Activated CD8-positive, alpha-beta T cell treated with anti-CD3 and anti-CD28 coated beads for 36 hours (primary cell): ENCODE results near the gene MAST3. TPM values are rescaled to one million over a fixed set of nuclear protein-coding genes. Genes with fewer than 3 reads are reported as not detected.

Experiments
- ATAC-seq: fragments of 200-7000 bp; cut with Tn5 transposase; one replicate; pipeline ENCODE4 v1.10.0; 2021; ENCODE audit warnings: mild to moderate bottlenecking, moderate library complexity
- CTCF ChIA-PET: fragments of 350-600 bp; sonication (Branson Sonifier 250); formaldehyde crosslinking; loops from one replicate; lab custom pipeline; 2021; ENCODE audit warnings: antibody characterized with exemption; lab: Charles Lee
- POLR2A ChIA-PET: fragments of 350-600 bp; sonication (Branson Sonifier 250); formaldehyde crosslinking; loops from one replicate; lab custom pipeline; 2021; ENCODE audit warnings: antibody characterized with exemption; lab: Charles Lee
- DNase-seq: peaks from one replicate; pipeline ENCODE4 v3.0.0-alpha.2; 2020
- H3K27ac Mint-ChIP-seq: one replicate; pipeline ENCODE4 v1.8.0; 2021; ENCODE audit warnings: mild to moderate bottlenecking, mixed read lengths
- H3K27me3 Mint-ChIP-seq: one replicate; pipeline ENCODE4 v1.8.0; 2021; ENCODE audit warnings: mixed read lengths
- H3K36me3 Mint-ChIP-seq: one replicate; pipeline ENCODE4 v1.8.0; 2021; ENCODE audit warnings: low read depth, mixed read lengths
- H3K4me1 Mint-ChIP-seq: one replicate; pipeline ENCODE4 v1.8.0; 2021; ENCODE audit warnings: low read depth, mixed read lengths
- H3K4me3 Mint-ChIP-seq: one replicate; pipeline ENCODE4 v1.8.0; 2021; ENCODE audit warnings: mild to moderate bottlenecking, moderate library complexity, mixed read lengths
- H3K9me3 Mint-ChIP-seq: one replicate; pipeline ENCODE4 v1.8.0; 2021; ENCODE audit warnings: mixed read lengths
- intact Hi-C: fragments of 100-400 bp; cut with micrococcal nuclease; formaldehyde crosslinking; loops from one replicate; pipeline ENCODE4 v1.10.0; 2022
- total RNA-seq, 2 experiments: library from RNA; stranded (reverse); gene quantifications; one replicate each; pipeline ENCODE4 v1.2.3, GENCODE V29; 2021
- TF ChIP-seq, protein P1 (sequence below): fragments of 200-600 bp; IDR thresholded peaks from one replicate; pipeline ENCODE4 v1.8.0; 2022; ENCODE audit warnings: antibody characterized with exemption, mild to moderate bottlenecking

The MAST3 gene
- total RNA-seq, 2 experiments from 2014 or later: 23.1 to 23.3 TPM

DNA sequence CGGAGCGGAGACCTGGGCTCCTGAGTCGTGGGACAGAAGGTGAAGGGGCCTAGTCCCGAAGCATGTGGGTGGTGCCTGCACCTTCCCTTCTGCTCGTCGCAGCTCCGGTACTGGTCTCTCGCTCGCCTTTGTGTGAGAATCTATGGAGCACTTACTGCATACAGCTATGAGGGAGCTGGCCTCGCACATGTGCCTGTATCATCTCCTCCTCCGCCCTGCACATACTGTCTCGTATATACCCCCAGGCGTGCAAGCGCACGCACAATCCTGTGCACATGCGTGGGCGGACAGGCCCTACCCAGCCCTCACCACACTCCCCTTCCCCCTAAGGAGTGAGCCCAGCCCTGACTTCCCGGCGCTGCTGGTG, 64.0 kb downstream of the MAST3 start:
- TF ChIP-seq, protein P1, sequence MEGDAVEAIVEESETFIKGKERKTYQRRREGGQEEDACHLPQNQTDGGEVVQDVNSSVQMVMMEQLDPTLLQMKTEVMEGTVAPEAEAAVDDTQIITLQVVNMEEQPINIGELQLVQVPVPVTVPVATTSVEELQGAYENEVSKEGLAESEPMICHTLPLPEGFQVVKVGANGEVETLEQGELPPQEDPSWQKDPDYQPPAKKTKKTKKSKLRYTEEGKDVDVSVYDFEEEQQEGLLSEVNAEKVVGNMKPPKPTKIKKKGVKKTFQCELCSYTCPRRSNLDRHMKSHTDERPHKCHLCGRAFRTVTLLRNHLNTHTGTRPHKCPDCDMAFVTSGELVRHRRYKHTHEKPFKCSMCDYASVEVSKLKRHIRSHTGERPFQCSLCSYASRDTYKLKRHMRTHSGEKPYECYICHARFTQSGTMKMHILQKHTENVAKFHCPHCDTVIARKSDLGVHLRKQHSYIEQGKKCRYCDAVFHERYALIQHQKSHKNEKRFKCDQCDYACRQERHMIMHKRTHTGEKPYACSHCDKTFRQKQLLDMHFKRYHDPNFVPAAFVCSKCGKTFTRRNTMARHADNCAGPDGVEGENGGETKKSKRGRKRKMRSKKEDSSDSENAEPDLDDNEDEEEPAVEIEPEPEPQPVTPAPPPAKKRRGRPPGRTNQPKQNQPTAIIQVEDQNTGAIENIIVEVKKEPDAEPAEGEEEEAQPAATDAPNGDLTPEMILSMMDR: no peak
- CTCF ChIA-PET: interaction anchor here (1.0 to 2.9 kb wide), 16 partner anchors 10 to 203 kb away, joined by 3 to 15 read pairs (median 4); partner anchors contain the start of genes IFI30 and PIK3R2
- Mint-ChIP-seq H3K27ac (no peak overlapping the region), H3K4me3 (peak overlapping the region; percentile 32), H3K36me3 (peaks cover 18% of the 10 kb centered on the region), H3K27me3 (no peaks in the 10 kb centered on the region), H3K9me3 (no peaks in the 10 kb centered on the region), H3K4me1 (peaks cover 7% of the 10 kb centered on the region)
- intact Hi-C loops: no loop called here
- POLR2A ChIA-PET: interaction anchor here (1.0 to 1.8 kb wide), 6 partner anchors 9 to 258 kb away, joined by 3 to 8 read pairs (median 4); partner anchors contain the start of genes RAB3A and SSBP4
- ATAC-seq: peak; percentile 11
- no peak for DNase-seq

DNA sequence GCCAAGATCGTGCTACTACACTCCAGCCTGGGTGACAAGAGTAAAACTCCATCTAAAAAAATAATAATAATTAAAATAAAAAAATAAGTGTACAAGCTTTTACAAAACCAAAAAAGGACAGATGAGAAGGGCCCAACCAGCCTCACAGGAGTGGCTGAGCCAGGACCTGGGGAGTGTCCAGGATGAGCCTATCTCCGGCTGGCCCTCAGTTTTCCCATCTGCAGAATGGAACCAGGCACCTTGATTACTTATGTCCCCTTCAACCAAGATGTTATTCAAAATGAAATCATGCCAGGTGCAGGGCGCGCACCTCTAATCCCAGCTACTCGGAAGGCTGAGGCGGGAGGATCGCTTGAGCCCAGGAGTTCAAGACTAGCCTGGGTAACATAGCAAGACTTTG, 66.5 kb downstream of the MAST3 start:
- POLR2A ChIA-PET: no interaction called here
- no peak for DNase-seq
- peaks cover 29% of the 10 kb centered on the region for H3K36me3 Mint-ChIP-seq

DNA sequence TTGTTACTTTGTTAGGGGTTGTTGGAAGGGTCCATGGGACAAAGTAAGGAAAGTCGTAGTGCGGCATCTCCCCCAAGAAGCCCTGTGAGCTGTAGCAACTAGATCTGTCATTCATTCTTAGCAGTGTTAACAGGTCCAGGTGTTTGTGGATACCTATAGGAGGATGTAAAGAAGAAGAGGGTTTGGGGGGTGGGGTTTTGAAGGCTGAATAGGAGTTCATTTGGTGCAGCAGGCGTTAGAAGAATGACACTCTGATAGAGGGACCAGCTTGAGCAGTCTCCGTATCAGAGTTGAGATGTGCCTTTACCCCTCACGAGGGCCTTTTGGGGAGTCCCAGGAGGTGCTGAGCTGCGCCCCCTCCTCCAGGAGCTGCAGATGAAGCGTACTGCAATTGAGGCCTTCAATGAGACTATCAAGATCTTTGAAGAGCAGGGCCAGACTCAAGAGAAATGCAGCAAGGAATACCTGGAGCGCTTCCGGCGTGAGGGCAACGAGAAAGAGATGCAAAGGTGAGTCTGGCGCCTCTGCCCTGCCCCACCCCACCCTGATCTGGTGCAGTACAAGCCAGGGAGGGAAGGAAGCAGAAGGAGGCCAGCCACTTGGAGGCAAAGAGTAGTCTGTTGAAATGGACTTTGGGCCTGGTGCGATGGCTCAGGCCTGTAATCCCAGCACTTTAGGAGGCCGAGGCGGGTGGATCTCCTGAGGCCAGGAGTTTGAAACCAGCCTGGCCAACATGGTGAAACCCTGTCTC, 68.4 kb downstream of the MAST3 start:
- H3K27me3 Mint-ChIP-seq: no peaks in the 10 kb centered on the region
- peaks cover 24% of the 10 kb centered on the region for H3K36me3 Mint-ChIP-seq
- DNase-seq (no peak), ATAC-seq (no peak)
- POLR2A ChIA-PET: interaction anchor here (0.7 to 1.5 kb wide), 2 partner anchors 8 to 164 kb away, joined by 3 to 5 read pairs; no protein-coding TSS in a partner anchor
- intact Hi-C loops: loop anchor here (5.0 kb wide), 1 partner anchor 54 kb away; no protein-coding TSS in a partner anchor
- H3K4me1 Mint-ChIP-seq: peaks cover 4% of the 10 kb centered on the region
- H3K9me3 Mint-ChIP-seq: no peaks in the 10 kb centered on the region
- TF ChIP-seq, protein P1: no peak
- H3K4me3 Mint-ChIP-seq: no peak overlapping the region
- no peak overlapping the region for H3K27ac Mint-ChIP-seq
- CTCF ChIA-PET: interaction anchor here (1.5 to 3.1 kb wide), 2 partner anchors 20 to 53 kb away, joined by 3 to 13 read pairs; no protein-coding TSS in a partner anchor

More for the DNA sequence above, 66.5 kb downstream of the MAST3 start:
- Mint-ChIP-seq H3K9me3 (no peaks in the 10 kb centered on the region), H3K4me1 (peaks cover 7% of the 10 kb centered on the region), H3K27ac (no peak overlapping the region), H3K27me3 (no peaks in the 10 kb centered on the region), H3K4me3 (no peak overlapping the region)
- intact Hi-C loops: no loop called here
- TF ChIP-seq, protein P1: no peak
- CTCF ChIA-PET: interaction anchor here (1.3 to 1.6 kb wide), 2 partner anchors 55 to 88 kb away, joined by 3 to 5 read pairs; no protein-coding TSS in a partner anchor
- no peak for ATAC-seq

DNA sequence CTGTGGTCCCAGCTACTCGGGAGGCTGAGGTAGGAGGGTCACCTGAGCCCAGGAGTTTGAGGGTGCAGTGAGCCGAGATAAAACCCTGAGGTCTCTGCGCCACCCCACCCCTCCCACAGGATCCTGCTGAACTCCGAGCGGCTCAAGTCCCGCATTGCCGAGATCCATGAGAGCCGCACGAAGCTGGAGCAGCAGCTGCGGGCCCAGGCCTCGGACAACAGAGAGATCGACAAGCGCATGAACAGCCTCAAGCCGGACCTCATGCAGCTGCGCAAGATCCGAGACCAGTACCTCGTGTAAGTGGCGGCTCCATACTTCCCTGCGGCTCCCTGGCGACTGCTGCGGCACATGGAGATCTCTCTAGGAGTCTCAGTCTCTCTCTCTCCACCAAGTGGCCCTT, 69.4 kb downstream of the MAST3 start:
- DNase-seq: no peak
- TF ChIP-seq, protein P1: no peak
- H3K4me3 Mint-ChIP-seq: no peak overlapping the region
- H3K9me3 Mint-ChIP-seq: no peaks in the 10 kb centered on the region
- ChIA-PET POLR2A (interaction anchor here (0.7 to 1.3 kb wide), 2 partner anchors 10 to 194 kb away, joined by 4 to 7 read pairs; no protein-coding TSS in a partner anchor), CTCF (interaction anchor here (0.9 to 3.1 kb wide), 5 partner anchors 19 to 57 kb away, joined by 3 to 16 read pairs (median 3); no protein-coding TSS in a partner anchor)
- no peak overlapping the region for H3K27ac Mint-ChIP-seq
- H3K36me3 Mint-ChIP-seq: peaks cover 24% of the 10 kb centered on the region
- intact Hi-C loops: loop anchor here (5.0 kb wide), 1 partner anchor 55 kb away; no protein-coding TSS in a partner anchor
- ATAC-seq: no peak
- H3K4me1 Mint-ChIP-seq: no peaks in the 10 kb centered on the region
- no peaks in the 10 kb centered on the region for H3K27me3 Mint-ChIP-seq
